WI38 (cell line): Measurements from ENCODE around the gene IQGAP3.
A peak's percentile ranks its signal among the peaks of the same experiment; 100 is the strongest.

Experiments
- H3K4me3 ChIP-seq: 2 replicates; pipeline ENCODE4 v1.5.1; 2011; ENCODE audit warnings: low read depth, mild to moderate bottlenecking, control low read depth, low read length
- CTCF ChIP-seq: IDR thresholded peaks from 2 replicates; pipeline ENCODE4 v1.5.1; 2012; ENCODE audit warnings: low read depth, mild to moderate bottlenecking, control low read depth, low read length

IQGAP3 gene

DNA sequence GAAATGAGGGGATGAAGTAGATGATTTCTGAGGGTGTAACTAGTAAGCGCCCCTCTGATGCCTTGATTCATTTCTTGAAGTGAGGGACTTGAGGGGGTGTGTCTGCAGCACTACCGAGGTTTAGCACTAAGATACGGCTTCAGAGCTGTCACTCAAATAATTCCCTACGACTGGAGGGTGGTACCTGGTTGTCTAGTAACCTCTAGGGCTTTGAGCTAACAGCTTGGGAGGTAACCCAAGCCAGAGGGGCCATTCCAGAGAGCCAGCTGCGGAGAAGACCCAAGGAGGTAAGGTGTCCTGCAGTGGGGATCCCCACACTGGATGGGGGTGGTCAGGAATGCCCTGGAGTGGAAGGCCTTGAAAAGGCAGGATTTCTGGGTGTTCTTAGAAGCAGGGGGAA lies 7.1 kb upstream of the IQGAP3 start, which contains the start of gene TTC24:
Gene TTC24 (plus strand): TSS at position 252 of the 400 bp plus-strand sequence. CDS start 1,642 bp downstream, outside the sequence.
- H3K4me3 ChIP-seq = no peak within 1 kb of the TSS
- no peak for TF ChIP-seq CTCF

GRCh38 chr1:156578055-156578454 lies 5.7 kb upstream of the IQGAP3 start:
- H3K4me3 ChIP-seq = no peak overlapping the region

GRCh38 chr1:156577550-156577949 lies 5.2 kb upstream of the IQGAP3 start:
- no peak for TF ChIP-seq CTCF
- H3K4me3 ChIP-seq = no peak overlapping the region

More at GRCh38 chr1:156578055-156578454, 5.7 kb upstream of the IQGAP3 start:
- TF ChIP-seq CTCF = no peak

GRCh38 chr1:156574039-156574633 lies 1.8 kb upstream of the IQGAP3 start:
- TF ChIP-seq CTCF = no peak
- H3K4me3 ChIP-seq = no peak overlapping the region

- TF ChIP-seq CTCF = no peak
- H3K4me3 ChIP-seq = peak overlapping the region; percentile 67
Measured at GRCh38 chr1:156572663-156573018, 276 bp upstream of the IQGAP3 start.

DNA sequence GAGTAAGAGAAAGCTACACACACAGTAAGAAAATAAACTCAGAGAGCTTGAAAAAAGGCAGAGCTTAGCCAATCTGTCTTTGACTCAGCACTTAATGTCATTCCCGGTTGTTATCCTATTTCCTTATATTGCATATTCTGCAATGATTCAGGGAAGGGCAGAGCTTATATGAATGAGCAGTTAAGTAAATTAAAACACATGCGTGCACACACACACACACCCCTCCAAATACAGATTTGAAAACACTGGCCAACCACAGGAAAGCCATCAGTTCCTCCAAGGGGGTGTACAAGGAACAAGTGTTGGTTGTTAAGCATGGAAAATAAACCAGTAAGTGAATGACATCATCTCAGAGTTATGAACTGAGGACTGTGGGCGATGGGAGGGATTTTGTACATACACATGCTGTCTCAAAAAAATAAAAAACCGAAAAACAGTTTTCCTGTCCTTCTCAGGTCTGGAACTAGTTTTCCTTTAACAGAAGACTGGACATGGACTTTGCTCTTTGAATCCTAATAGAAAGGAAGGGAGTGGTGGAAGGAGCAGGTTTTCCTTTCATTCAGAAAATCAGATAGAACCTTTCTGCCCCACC lies 1.0 kb downstream of the IQGAP3 start:
- no peak for TF ChIP-seq CTCF

DNA sequence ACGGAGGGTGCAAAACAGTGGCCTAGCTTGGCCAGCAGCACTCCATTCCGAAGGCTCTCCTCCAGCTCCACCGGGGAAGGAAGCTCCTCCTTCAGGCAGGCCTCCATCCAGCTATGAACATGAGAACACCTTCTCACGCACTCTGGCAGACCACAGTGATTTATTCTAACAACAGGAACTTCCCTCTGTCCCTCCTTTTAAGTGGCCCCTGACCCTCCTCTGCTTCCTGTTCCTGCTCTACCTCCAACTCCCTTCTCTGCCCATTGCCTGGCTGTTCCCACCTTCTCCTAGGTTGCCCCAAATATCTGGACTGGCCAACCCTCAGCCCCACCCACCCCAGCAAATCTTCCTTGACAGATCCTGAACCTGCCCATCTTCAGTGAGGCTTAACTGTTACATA lies 5.9 kb downstream of the IQGAP3 start:
- TF ChIP-seq CTCF = no peak
- no peak overlapping the region for H3K4me3 ChIP-seq

More for the DNA sequence above, 1.0 kb downstream of the IQGAP3 start:
- H3K4me3 ChIP-seq = peak overlapping the region; percentile 67
